HepG2 (cell line): Measurements from ENCODE around the gene SP140L.

Experiments
- ASH2L ChIP-seq: fragments of 300-600, 200-600 bp; sonication (generic); IDR thresholded peaks from 2 replicates; pipeline ENCODE4 v1.7.0; 2017; ENCODE audit warnings: low read depth, mild to moderate bottlenecking, moderate library complexity, mixed read lengths, low read length; ENCODE audit not compliant: insufficient read length
- CTCF ChIP-seq: sonication (generic); formaldehyde crosslinking; IDR thresholded peaks from 2 replicates; pipeline ENCODE4 v1.5.0; 2020; ENCODE audit warnings: mild to moderate bottlenecking, missing genetic modification reagents, moderate library complexity
- FOXO4 ChIP-seq: sonication (generic); formaldehyde crosslinking; conservative IDR thresholded peaks from 2 replicates; pipeline ENCODE4 v1.8.1; 2023; ENCODE audit warnings: missing genetic modification reagents
- KLF6 ChIP-seq: IDR thresholded peaks from 2 replicates; pipeline ENCODE4 v1.8.0; 2016; ENCODE audit warnings: missing biosample characterization, missing genetic modification reagents
- KLF9 ChIP-seq: IDR thresholded peaks from 2 replicates; pipeline ENCODE4 v1.6.1; 2016; ENCODE audit warnings: low read depth
- MAF1 ChIP-seq: sonication (generic); formaldehyde crosslinking; IDR thresholded peaks from 2 replicates; pipeline ENCODE4 v1.5.0; 2020; ENCODE audit warnings: missing genetic modification reagents, borderline replicate concordance
- RFXAP ChIP-seq: sonication (generic); formaldehyde crosslinking; IDR thresholded peaks from 2 replicates; pipeline ENCODE4 v1.4.0; 2020; ENCODE audit warnings: missing genetic modification reagents, borderline replicate concordance
- RXRA ChIP-seq: sonication (generic); formaldehyde crosslinking; IDR thresholded peaks from 2 replicates; pipeline ENCODE4 v1.5.1; 2020; ENCODE audit warnings: missing genetic modification reagents
- TAF1 ChIP-seq: sonication (generic); formaldehyde crosslinking; IDR thresholded peaks from 2 replicates; pipeline ENCODE4 v1.4.0; 2020; ENCODE audit warnings: missing genetic modification reagents
- U2AF1 ChIP-seq: fragments of 200-400 bp; formaldehyde crosslinking; optimal IDR thresholded peaks from 2 replicates; pipeline ENCODE3; 2017; ENCODE audit warnings: mild to moderate bottlenecking, low read depth, low read length
- ZNF205 ChIP-seq: IDR thresholded peaks from 2 replicates; pipeline ENCODE4 v1.6.1; 2018; ENCODE audit warnings: missing biosample characterization, missing genetic modification reagents
- ZNF615 ChIP-seq: sonication (generic); formaldehyde crosslinking; IDR thresholded peaks from 2 replicates; pipeline ENCODE4 v1.5.0; 2020; ENCODE audit warnings: mild to moderate bottlenecking, missing genetic modification reagents, borderline replicate concordance
- ZNF644 ChIP-seq: IDR thresholded peaks from 2 replicates; pipeline ENCODE4 v1.6.1; 2016; ENCODE audit warnings: low read depth
- TF ChIP-seq, protein P1 (sequence below), 2 experiments: IDR thresholded peaks; 2 replicates each; pipeline ENCODE4 v1.6.1; 2011 to 2012; ENCODE audit warnings: low read length in 2 of 2, borderline replicate concordance in 1 of 2, low read depth in 1 of 2, mild to moderate bottlenecking in 1 of 2, moderate library complexity in 1 of 2

GRCh38 chr2:230400041-230400440, 73.0 kb downstream of the SP140L start:
- no peak for TF ChIP-seq FOXO4
- TF ChIP-seq KLF6 (CRISPR knock-in tag): no peak
- no peak for TF ChIP-seq RXRA (CRISPR knock-in tag)
- TF ChIP-seq ZNF205: no peak
- no peak for TF ChIP-seq ZNF615 (CRISPR knock-in tag)
- no peak for TF ChIP-seq KLF9 (CRISPR knock-in tag)
- TF ChIP-seq CTCF (CRISPR knock-in tag): no peak
- no peak for TF ChIP-seq ZNF644 (CRISPR knock-in tag)
- no peak for TF ChIP-seq ASH2L
- TF ChIP-seq RFXAP (CRISPR knock-in tag): no peak
- no peak for TF ChIP-seq U2AF1
- TF ChIP-seq, protein P1, sequence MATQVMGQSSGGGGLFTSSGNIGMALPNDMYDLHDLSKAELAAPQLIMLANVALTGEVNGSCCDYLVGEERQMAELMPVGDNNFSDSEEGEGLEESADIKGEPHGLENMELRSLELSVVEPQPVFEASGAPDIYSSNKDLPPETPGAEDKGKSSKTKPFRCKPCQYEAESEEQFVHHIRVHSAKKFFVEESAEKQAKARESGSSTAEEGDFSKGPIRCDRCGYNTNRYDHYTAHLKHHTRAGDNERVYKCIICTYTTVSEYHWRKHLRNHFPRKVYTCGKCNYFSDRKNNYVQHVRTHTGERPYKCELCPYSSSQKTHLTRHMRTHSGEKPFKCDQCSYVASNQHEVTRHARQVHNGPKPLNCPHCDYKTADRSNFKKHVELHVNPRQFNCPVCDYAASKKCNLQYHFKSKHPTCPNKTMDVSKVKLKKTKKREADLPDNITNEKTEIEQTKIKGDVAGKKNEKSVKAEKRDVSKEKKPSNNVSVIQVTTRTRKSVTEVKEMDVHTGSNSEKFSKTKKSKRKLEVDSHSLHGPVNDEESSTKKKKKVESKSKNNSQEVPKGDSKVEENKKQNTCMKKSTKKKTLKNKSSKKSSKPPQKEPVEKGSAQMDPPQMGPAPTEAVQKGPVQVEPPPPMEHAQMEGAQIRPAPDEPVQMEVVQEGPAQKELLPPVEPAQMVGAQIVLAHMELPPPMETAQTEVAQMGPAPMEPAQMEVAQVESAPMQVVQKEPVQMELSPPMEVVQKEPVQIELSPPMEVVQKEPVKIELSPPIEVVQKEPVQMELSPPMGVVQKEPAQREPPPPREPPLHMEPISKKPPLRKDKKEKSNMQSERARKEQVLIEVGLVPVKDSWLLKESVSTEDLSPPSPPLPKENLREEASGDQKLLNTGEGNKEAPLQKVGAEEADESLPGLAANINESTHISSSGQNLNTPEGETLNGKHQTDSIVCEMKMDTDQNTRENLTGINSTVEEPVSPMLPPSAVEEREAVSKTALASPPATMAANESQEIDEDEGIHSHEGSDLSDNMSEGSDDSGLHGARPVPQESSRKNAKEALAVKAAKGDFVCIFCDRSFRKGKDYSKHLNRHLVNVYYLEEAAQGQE (IDR thresholded peaks at IDR 0.05; ENCODE audit: borderline replicate concordance in 1 of 2, low read depth in 1 of 2, low read length in 2 of 2): no peak
- TF ChIP-seq MAF1 (CRISPR knock-in tag): no peak
- TF ChIP-seq TAF1 (CRISPR knock-in tag): no peak
